PFSK-1 (cell line): ENCODE results near the gene TYMP.

ENCODE experiments used
- POLR2AphosphoS5 ChIP-seq: IDR thresholded peaks from 2 replicates; pipeline ENCODE4 v1.6.1; 2012; ENCODE audit warnings: low read depth, mild to moderate bottlenecking, control low read depth, low read length, moderate library complexity
- REST ChIP-seq, 2 experiments: IDR thresholded peaks; 2 replicates each; pipeline versions ENCODE4 v1.6.1 to v1.8.0; 2011 to 2012; ENCODE audit warnings: low read depth in 2 of 2, low read length in 2 of 2, control low read depth in 1 of 2, inconsistent platforms in 1 of 2, mild to moderate bottlenecking in 1 of 2, moderate library complexity in 1 of 2; ENCODE audit not compliant: insufficient read depth in 1 of 2
- SIN3A ChIP-seq: IDR thresholded peaks from 2 replicates; pipeline ENCODE4 v1.6.1; 2012; ENCODE audit warnings: mild to moderate bottlenecking, low read length, moderate library complexity, borderline replicate concordance; ENCODE audit not compliant: insufficient read depth
- TAF1 ChIP-seq: IDR thresholded peaks from 2 replicates; pipeline ENCODE4 v1.6.1; 2012; ENCODE audit warnings: low read length, control low read depth, borderline replicate concordance; ENCODE audit not compliant: insufficient read depth

GRCh38 chr22:50575426-50575941 is 45.7 kb upstream of the TYMP start:
- no peak for TF ChIP-seq REST (IDR thresholded peaks at IDR 0.05; ENCODE audit: insufficient read depth in 1 of 2, low read depth in 2 of 2, low read length in 2 of 2)
- TF ChIP-seq POLR2AphosphoS5: no peak
- TF ChIP-seq SIN3A: no peak
- no peak for TF ChIP-seq TAF1
